HS-27A (cell line): ENCODE data around the gene SH2D1A.
A peak's percentile ranks its signal among the peaks of the same experiment; 100 is the strongest.
"Not testable (repeated sequence)": the region's sequence is repeated elsewhere in the genome, so short reads cannot be mapped to it uniquely, and the experiment has no call there.

Experiments used
- DNase-seq: peaks from one replicate; pipeline ENCODE4 v3.0.0-alpha.2; 2012; ENCODE audit warnings: low read depth, missing footprints

The SH2D1A gene

DNA sequence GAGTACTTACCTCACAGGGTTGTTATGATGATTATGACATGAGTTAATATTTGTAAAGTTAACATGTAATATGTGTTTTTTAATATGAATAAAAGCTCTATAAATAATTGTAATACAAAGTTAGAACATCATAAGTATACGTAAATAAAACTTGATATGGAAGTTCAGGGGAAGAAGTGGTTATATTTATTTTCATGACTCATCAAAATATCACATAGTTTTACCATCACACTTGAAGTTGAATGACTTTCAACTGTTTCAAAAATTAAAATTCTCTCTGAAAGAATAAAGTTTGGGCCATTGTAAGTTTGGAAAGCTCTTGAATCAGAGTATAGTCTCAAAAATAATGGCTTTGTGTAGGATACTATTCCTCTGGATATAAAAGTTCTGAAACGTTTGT lies 8.3 kb downstream of the SH2D1A start:
- no peak for DNase-seq

DNA sequence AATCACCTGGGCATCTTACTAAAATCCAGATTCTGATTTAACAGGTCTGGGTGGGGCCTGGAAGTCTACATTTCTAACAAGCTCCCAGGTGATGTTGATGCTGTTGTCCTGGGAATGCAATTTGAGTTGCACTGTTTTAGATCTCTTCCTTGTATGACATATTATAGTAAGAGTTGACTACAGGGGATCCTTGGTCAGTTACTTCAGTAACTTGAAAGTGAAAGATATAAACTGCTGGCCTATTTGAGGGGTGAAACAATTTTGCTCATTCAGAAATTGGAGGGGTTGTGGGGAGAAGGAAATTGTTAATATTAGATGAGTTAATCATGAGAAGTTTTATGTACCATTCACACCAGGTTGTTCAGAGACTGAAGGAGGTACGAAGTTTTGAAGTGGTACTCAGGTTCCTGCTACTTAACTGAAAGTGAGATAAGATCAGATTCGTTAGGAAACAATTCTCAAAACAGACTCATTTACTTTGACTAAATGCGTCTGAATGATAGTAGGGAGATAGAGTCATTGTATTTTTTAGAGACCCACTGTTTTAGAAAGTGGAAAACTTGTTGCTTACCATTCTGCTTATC lies 12.5 kb downstream of the SH2D1A start:
- DNase-seq = no peak

DNA sequence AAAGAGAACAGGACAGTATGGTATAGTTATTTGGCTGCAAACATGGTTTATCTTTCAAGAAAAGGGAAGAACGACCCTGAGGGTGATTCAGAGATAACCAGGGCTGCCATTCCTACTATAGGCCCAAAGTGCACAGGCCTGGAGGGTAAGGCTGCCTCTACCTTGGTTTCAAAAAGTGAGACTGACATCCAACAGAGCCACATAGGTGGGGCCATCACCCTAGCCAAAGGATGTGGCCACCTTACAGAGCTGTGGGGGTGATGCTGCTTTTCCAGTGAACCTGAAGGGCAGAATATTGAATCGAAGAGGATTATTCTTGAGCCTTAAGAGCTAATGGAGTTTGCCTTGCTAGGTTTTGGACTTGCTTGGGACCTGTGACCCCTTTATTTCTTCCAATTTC lies 15.7 kb downstream of the SH2D1A start:
- no peak for DNase-seq

DNA sequence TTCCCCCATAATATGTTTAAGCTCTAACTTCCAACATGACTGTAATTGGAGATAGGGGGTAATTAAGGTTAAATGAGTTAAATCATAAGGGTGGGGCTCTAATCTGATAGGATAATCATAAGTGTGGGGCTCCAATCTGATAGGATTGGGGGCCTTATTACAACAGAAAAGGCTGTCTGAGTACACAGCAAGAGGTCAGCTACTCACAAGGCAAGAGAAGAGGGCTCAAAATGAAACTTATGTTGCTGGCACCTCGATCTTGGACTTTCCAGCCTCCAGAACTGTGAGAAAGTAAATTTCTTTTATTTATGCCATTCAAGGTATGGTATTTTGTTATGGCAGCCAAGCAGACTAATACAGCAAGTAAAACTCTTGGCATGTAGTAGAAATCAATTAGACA lies 16.4 kb downstream of the SH2D1A start:
- DNase-seq = no peak

DNA sequence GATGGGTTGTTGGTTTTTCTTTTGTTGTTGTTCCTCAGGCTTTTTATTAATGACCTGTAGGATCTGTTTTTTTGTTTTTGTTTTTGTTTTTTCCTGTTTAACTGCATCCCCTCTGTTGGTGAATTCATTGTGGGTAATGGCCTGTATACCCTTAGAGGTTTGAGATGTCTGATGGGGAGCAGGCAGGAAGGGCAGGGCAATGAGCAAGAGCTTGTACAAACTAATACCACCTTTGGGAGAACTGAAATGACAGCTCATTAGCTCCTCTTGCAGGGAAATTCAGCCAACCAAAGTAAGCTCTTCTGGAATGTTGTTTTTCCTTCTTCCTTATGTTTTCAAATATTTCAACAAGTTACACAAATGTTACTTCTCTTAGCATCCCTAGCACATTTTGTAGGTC lies 23.4 kb downstream of the SH2D1A start:
- no peak for DNase-seq

DNA sequence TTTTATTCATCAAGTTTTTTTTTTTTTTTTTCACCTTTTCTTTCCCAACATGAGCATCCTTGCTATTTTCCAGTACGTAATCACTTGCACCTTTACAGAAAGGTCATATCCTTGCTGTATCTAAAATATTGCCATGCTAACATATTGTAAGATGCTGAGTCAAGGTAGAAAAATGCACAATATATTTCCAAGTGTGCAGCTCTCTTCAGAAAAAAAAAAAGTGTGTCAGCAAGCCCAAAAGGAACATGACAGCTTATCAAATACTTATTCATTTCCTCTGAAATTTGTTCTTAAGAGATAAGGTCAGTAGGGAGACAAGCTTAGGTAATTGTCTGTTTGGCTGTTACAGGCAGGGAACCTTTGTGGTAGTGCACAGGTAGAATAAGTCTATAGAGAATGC lies 27.0 kb downstream of the SH2D1A start:
- DNase-seq = no peak

DNA sequence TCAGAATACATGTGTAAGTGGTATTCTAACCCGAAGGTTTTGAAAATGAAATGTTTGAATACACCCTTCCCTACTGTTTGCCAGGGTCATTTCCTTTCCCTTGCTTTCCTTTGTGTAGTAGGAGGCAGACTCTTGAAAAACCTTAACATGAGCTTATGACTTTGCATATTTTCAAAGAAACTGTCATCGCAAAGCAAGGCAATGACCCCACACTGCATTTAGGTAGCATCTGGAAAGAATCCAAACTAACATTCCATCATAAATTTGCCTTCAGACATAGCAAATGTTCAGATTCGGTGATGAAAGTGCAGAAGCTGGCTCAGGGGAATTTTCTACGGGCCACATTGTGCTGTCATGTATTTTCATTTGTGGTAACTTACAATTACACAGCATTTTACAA lies 32.3 kb downstream of the SH2D1A start:
- DNase-seq = no peak

DNA sequence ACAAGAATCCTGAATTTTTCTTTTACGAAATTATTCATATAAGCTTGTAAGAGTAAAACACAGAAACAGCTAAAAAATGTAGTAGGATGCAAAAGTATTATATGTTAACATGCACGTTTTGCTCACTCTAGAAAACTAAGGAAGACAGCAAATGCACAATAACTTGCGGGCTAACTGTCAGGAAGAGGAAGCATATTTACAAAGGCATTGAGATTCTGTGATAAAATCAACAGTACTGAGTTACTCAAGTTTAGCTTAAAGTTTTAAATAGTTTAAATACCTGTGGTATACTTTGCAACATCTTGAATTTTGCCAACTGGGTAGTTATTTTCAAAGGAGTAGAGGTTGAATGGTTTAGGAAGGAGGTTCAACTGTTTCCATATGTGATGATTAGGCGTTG lies 37.0 kb downstream of the SH2D1A start:
- no peak for DNase-seq

DNA sequence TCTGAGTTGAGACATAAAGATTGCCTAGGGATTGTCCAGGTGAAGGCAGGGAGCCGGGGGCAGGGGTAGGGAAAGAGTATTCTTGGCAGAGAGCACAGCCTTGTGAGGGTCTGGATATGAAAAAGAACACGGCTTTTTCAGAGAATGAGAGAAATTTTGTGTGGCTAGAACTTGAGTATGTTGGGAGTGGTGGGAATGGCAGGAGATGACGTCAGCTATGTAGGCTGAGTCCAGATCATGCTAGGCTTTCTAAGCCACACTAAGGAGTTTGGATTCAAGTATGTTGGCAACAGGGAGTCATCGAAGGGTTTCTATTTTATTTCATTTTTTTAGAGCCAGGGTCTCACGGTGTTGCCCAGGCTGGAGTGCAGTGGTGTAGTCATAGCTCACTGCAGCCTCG lies 40.0 kb downstream of the SH2D1A start:
- DNase-seq = no peak

DNA sequence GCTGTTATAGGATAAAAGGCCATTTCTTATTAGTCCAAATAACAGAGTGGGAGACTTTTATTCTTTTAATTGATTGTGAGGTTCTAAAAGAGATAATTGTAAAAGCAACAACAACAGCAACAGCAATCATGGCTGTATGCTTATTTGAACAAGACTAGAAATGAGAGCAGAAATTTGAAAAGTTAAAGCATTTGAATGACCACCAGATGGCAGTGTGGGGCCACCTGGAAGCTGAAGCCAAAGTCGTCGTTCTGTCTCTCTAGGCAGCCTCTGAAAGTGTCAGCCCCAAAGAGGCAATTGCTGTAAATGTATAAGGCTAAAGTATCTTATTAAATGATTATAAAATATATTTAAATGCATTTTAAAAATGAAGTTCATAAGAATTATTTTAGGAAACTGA lies 42.2 kb downstream of the SH2D1A start:
- no peak for DNase-seq

DNA sequence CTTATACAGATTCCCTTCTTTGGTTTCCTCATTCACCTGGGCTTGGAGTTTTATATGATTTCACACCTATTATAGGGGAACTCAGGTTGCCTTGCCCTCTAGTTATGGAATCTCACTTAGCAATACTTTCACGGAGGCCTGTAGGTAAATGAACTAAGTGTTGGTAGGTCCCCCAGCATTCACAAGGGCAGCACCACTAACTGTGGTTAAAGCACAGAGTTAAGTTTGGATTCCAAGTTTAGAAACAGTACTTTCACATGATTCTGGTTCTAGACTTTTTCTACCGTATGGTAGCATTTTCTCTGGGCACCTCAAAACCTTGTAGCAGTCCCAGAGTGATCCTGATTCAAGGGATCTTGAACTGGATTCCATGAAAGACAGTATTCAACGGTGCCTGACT lies 46.4 kb downstream of the SH2D1A start:
- DNase-seq = no peak

DNA sequence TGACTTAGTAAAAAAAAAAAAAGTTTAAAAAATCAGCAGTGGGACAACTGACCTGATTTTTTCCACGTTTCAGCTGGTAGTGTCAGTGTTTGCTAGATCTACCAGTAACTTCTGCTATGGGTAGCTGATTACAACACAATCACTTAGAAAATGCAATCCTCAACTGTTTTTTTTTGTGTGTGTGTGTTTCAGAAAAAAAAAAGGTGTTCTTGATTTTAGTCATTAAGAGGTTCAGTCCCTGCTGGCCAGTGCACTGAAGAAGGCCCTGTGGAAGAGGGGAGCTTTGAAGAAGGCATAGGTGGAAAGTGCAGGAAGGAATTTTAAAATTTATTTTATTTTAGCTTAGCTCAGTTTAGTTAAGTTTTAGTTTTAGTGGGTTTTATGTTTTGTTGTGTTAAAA lies 46.9 kb downstream of the SH2D1A start:
- no peak for DNase-seq

DNA sequence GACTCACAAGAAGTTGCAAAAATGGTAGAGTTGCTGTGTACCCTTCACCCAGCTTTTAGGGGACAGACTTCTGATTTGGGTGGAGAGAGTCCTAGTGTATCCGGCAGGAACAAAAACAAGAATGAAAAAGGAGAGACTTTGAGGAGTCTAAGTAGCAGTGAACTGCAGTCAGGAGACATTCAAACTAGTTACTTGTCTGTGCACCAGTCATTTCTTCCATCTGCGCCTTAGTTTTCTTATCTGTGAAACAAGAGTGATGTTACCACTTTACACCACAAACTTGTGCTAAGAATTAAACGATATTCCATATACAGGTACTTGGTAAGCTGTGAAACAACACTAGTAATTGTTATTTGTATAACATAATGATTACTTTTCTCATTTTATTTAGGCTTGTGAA lies 47.3 kb downstream of the SH2D1A start:
- no peak for DNase-seq

DNA sequence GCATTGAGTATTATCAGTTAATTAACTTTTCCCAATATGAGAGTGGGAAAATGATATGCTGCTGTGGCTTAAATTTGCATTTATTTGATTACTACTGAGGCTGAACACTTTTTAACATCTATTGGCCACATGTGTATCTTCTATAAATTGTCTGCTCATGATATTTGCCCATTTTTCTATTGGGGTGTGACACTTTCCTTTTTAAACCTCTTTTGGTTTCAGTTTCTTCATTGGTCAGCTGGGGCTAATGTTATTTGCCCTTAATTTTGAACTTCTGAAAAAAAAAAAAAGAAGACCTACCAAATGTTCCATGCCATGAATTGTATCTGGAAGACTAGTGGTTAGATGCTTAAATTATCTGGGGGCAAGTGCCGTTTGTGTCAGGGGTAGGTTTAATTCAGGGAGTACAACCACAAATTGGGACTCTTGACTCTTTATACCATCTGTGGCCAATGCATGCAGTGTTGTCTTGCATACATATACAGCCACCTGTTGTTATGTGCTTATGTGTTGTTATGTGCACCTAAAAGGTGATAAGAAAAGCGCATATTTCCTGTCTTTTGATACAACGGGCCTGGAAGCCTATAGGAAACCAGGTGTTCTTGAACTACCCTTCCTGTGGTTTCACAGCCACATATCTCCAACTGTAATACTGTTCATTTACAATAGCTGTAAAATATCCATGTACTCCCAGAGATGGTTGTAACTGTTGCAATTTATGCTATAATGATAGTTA lies 49.0 kb downstream of the SH2D1A start:
- no peak for DNase-seq

DNA sequence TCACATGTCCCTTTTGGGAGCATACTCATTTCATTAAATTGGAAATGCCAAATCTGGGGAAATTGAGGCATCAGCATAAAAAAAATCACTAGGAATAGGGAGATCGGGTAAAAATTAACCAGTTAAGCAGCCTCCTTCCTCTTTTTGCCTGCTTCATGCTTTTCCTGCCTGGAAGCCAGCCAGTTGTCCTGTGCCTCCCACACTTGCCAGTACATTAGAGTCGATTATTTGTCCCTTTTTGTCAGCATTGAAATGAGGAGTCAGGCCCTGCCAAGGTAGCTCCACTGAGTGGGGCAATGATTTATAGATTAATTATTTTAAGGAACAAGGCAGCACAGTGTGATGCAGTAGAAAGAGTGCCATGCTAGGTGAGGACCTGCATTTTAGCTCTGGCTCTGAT lies 55.3 kb downstream of the SH2D1A start:
- DNase-seq = no peak

DNA sequence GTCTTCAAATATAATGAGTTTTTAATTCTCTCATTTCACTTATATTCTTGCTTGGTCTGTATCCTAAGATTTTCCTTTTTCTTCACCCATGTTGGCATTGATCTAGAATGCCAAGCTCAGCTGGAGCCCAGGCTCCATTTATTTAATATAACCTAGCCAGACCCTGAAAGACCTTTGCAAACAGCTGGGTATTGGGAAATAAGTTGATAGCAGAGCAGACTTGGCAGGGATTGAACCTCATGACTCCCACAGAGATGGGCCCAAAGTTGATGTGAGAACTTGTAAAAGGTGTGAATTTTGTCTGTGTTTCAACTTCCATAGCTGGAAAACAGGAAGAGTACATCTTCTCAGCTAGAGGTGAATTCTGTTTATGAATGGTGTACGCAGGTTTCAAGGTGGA lies 59.5 kb downstream of the SH2D1A start:
- DNase-seq = no peak

DNA sequence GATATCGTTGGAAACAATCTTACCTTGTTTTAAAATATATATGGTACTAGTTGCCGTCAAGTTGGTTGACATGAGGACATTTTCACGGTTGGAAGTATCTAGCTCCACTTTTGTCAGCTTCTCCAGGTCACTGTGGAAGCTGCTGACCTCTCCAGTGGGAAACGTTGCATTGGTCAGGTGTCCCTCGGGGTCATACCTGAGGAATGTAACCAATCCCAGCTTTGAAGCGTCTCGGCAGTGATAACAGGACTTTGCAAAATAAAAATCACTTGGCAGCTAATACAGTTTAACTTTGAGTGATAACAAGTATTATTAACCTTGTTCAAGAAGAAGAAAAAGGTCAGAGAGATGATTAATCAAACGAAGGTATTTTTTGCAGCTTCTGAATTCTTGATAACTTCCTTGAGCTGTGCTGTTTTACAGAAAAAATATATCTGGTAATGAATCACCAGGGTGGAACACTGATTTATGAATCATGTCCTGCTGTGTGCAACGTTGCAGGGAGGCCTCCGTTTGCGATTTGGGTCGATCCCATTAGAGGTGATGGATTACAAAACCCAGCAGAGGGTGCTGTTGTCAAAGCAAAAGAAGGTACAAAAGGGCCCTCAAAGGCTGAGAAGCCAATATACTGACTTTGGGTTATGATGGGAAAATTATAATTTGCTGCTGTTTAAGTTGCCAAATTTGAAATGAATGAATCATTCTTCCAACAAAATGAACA lies 60.1 kb downstream of the SH2D1A start:
- DNase-seq = peak; percentile 17

DNA sequence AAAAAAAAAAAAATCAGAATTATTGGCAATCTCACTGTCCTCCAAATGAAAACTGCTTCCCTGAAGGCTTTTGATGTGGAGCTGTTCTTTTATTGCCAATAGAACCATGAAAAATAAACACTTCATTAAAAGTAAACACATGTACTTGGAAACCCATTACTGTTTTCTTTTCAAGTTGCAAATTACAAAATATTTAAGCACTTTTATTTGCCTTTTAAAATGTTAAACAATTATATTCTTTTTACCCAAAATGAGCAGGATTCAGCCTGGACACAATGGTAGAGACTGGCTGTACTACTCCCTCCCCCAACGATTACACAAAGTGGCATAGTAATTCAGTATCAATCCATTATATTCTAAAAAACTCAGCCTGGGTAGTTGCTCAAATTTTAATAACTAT lies 60.9 kb downstream of the SH2D1A start:
- no peak for DNase-seq

DNA sequence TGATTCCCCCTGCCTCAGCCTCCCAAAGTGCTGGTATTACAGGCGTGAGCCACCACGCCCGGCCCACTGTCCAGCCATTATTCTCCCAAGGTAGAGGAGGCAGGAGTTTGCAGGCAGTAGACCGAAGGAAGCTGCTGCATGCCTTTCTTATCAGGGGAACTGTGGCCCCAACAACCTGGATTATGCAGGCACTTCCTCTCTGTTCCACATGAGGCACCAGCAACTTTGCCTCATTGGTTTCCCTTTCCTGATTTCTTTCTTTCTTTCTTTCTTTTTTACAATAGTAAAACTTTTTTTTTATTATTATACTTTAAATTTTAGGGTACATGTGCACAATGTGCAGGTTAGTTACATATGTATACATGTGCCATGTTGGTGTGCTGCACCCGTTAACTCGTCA lies 62.0 kb downstream of the SH2D1A start:
- DNase-seq = not testable (repeated sequence)

DNA sequence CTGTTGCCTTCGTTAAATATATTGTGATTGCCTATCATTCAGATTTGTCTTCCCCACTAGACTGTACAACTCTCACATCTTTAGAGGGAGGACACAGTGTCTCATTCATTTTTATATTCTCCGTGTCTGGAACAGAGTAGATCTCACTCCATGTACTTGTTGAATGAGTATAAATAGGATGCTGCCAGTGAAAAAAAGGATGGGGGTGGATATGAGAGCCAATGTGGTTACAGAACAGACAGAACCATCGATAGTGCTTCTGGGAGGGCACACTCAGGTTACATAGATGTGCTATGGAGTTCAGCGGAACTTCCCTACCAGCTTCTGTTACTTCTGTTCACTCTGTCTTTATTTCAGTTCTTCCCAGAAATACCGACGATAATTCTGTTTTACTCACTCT lies 66.9 kb downstream of the SH2D1A start:
- no peak for DNase-seq

DNA sequence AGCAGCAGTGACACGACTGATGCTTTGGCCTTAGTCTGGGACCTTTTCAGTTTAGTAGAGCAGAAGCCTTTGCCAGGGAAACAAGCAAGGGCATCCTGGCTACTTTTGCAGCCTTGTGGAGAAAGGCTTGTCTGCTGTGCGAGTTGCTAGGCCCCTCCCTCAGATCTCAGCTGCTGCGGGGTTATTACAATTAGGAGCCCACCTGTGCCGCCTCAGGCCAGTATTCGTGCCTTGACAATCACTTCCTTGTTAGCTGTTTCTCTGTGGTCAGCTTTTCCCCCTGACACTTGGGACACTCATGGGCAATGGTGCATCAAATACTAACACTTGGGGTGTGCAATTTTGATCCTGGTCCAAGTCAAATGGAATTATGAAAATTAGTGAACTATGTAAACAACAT lies 67.9 kb downstream of the SH2D1A start:
- DNase-seq = no peak

DNA sequence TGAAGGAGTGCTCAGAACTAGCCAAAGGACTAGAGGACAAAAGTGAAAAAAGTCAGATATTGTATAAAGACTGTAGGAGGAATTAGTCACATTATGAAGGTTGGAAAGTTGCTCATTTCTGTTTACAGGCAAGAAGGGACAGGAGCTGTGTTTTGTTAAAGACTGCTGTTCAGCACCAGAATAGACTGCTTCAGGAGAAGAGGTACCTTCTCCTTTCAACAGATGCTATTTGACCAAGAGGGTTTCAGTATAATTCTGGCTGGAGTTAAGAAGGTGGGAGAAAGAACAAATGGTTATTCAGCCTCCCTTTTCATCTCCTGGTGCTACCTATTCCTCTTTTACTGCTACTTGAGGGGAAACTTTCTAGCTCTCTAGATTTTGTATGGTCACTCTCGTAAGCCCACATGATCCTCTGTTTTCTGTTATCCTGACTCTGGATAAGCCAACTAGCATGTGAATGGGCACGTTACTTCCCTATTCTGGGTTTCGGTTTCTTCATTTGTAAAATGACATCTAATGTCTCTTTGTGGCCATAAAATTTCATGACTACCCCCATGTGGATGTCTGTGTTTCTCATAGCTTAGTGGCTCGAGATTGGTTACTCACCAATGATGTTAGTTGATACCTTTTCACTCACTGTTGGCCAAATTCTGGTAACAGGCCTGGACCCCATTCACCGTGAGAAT lies 68.9 kb downstream of the SH2D1A start:
- no peak for DNase-seq
